DND-41 (cell line): Measurements from ENCODE around the gene ART5.

Experiments
- EZH2 ChIP-seq: IDR thresholded peaks from 3 replicates; pipeline ENCODE4 v1.6.1; 2012; ENCODE audit warnings: borderline replicate concordance, low read depth, mild to moderate bottlenecking, moderate library complexity, low read length, inconsistent platforms; ENCODE audit not compliant: severe bottlenecking
- TF ChIP-seq, protein P1 (sequence below): IDR thresholded peaks from 2 replicates; pipeline ENCODE4 v1.5.1; 2012; ENCODE audit warnings: borderline replicate concordance, low read length, moderate library complexity, mild to moderate bottlenecking; ENCODE audit not compliant: poor library complexity, severe bottlenecking; ENCODE audit errors: extremely low read depth

DNA sequence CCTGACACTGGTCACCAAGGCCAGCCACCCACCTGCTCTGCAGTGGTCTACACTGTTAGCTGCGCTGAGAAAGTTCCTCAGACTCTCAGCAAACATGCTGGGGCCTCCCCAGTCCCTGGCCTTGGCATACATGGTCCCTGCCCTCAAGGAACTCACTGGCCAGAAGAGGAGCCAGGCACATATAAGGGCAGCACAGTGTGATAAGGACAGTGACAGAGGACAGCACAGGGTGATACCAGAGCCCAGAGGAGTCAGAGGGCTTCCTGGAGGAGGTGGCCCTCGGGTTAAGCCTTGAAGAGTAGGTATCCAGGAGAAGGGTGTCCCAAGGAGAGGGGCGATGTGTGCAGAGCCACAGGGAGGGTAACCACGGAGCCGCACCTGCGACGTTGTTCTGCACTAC is 3.8 kb upstream of the ART5 start:
- TF ChIP-seq, protein P1, sequence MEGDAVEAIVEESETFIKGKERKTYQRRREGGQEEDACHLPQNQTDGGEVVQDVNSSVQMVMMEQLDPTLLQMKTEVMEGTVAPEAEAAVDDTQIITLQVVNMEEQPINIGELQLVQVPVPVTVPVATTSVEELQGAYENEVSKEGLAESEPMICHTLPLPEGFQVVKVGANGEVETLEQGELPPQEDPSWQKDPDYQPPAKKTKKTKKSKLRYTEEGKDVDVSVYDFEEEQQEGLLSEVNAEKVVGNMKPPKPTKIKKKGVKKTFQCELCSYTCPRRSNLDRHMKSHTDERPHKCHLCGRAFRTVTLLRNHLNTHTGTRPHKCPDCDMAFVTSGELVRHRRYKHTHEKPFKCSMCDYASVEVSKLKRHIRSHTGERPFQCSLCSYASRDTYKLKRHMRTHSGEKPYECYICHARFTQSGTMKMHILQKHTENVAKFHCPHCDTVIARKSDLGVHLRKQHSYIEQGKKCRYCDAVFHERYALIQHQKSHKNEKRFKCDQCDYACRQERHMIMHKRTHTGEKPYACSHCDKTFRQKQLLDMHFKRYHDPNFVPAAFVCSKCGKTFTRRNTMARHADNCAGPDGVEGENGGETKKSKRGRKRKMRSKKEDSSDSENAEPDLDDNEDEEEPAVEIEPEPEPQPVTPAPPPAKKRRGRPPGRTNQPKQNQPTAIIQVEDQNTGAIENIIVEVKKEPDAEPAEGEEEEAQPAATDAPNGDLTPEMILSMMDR: no peak
- no peak for TF ChIP-seq EZH2
